ENCODE measurements around the gene CRY2. TPM values are rescaled to one million over a fixed set of nuclear protein-coding genes. Genes with fewer than 3 reads are reported as not detected.

Gene CRY2
- total RNA-seq, 4 donors from 2014 or later, result 36.4 to 85.9 (median 37.9) TPM

GRCh38 chr11:45852712-45853101, 5.4 kb downstream of the CRY2 start:
- ATAC-seq (peak; percentile 19 to 42), DNase-seq (peak in 1 of 2 donors; percentile 34)
- in situ Hi-C loops (cut with MboI; ENCODE audit: low sequenced_read_pairs in 4 of 4) (no loop called here), intact Hi-C loops (cut with DNase I; ENCODE audit: low total_unique reads) (loop anchor here (10.0 kb wide), 1 partner anchor 1572 kb away; the partner anchor contains the start of gene PSMC3)
- H3K4me3 ChIP-seq, result no peak overlapping the region
- H3K36me3 ChIP-seq, result no peaks in the 10 kb centered on the region
- TF ChIP-seq POLR2A (IDR thresholded peaks at IDR 0.05), result no peak
- peak in 2 of 5 experiments; percentile 37 to 38 for TF ChIP-seq CTCF (IDR thresholded peaks at IDR 0.05 in 4 of 5, conservative IDR thresholded peaks at IDR 0.05 in 1 of 5)
- H3K27ac ChIP-seq, result peak overlapping the region; percentile 73 to 99 (median 99)
- H3K9me3 ChIP-seq, result no peaks in the 10 kb centered on the region
- H3K27me3 ChIP-seq, result no peaks in the 10 kb centered on the region
- H3K4me1 ChIP-seq, result peaks cover 96 to 97% of the 10 kb centered on the region in 2 donors

DNA sequence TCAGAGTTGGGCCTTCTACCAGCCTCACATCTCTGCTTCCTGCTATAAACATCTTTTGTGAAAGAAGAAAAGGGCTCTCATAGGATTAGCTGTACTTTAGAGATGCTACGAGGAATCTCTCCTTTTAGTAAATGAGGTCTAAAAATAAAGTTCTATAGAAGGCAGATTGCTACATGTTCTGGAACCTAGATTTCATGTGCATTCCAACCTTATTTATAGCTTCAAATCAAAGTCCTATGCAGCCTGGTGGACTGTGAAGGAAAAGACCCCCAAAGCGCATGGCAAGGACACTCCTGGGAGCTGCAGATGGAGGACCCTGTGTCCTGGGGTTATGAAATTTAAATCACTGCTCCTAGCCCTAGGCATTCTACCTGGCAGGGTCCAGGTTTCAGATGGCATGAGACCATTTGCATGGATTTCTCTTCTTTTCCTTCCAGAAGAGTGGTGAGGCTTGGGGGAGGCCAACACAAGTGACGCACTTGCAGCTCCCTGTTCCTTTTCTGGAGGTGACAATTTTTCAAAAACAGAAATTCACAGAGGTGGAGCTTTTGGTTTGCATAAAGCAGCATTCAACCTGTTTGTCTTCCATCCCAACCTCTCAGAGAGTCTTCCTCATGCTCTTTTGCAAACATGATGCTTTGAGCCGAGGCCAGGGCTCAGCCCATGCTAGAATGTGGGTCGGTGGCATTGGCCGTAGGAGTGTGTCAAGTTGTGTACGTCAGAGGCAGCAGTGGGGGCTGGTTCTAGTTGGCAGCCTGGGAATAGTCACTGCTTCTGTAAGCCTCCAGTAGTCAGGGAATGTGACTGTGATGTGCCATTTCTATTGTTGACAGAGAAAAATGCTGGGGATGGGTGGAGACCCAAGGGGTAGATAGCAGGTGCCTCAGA, 6.3 kb downstream of the CRY2 start:
- H3K4me1 ChIP-seq, result peaks cover 100% of the 10 kb centered on the region in 2 donors
- DNase-seq (no peak), ATAC-seq (no peak)
- in situ Hi-C loops (cut with MboI; ENCODE audit: low sequenced_read_pairs in 4 of 4) (no loop called here), intact Hi-C loops (cut with DNase I; ENCODE audit: low total_unique reads) (loop anchor here (10.0 kb wide), 1 partner anchor 1571 kb away; the partner anchor contains the start of gene PSMC3)
- no peaks in the 10 kb centered on the region for H3K9me3 ChIP-seq
- TF ChIP-seq CTCF (IDR thresholded peaks at IDR 0.05 in 4 of 5, conservative IDR thresholded peaks at IDR 0.05 in 1 of 5) (no peak), POLR2A (IDR thresholded peaks at IDR 0.05) (no peak)
- no peak overlapping the region for H3K4me3 ChIP-seq
- H3K27ac ChIP-seq, result peak overlapping the region; percentile 73 to 99 (median 99)
- no peaks in the 10 kb centered on the region for H3K27me3 ChIP-seq
- no peaks in the 10 kb centered on the region for H3K36me3 ChIP-seq

DNA sequence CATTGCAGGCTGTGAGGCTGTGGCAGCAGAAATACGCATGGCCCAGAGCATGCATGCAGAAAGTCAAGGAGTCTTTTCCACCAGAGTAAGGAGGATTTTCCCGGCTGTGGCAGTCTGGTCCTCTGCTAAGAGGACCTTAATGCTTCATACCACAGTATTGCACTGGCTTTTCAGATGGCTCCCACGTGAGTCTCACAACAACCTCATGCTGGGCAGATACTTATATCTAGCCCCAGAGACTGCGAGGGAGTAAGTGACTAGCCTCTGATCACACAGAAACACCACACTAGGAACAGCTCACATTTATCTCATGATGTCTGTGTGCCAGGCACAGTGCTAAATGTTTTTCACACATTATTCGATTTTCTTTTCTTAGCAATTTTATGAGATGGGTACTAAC, 8.0 kb downstream of the CRY2 start:
- H3K4me1 ChIP-seq, result peaks cover 98 to 100% of the 10 kb centered on the region in 2 donors
- H3K9me3 ChIP-seq, result no peaks in the 10 kb centered on the region
- H3K27ac ChIP-seq, result peak overlapping the region; percentile 91 to 99 (median 99)
- no peaks in the 10 kb centered on the region for H3K27me3 ChIP-seq
- in situ Hi-C loops (cut with MboI; ENCODE audit: low sequenced_read_pairs in 4 of 4) (no loop called here), intact Hi-C loops (cut with DNase I; ENCODE audit: low total_unique reads) (loop anchor here (5.0 to 10.0 kb wide), 2 partner anchors 118 to 1569 kb away; partner anchors contain the start of gene PSMC3)
- no peaks in the 10 kb centered on the region for H3K36me3 ChIP-seq
- ATAC-seq (no peak), DNase-seq (no peak)
- H3K4me3 ChIP-seq, result no peak overlapping the region
- TF ChIP-seq POLR2A (IDR thresholded peaks at IDR 0.05), result no peak
- TF ChIP-seq CTCF (IDR thresholded peaks at IDR 0.05 in 4 of 5, conservative IDR thresholded peaks at IDR 0.05 in 1 of 5), result no peak

DNA sequence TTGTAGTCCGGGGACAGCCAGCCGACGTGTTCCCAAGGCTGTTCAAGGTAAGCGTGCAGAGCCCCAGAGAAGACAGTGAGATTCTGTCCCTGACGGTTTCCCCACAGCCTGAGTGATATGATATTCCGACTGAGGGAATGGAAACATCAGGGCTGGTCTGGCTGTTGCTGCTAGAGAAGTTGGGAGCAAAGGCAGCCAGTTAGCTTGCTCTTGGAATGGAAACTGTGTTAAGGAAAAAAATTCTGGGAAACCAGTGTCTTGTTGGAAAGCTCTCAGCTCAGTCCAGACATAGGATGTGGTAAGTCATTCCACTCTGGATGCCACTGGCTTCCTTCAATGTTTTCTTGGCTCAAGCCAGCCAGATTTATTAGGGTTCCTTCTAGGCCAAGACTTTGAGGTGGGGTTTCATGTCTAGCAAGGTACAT, 8.8 kb downstream of the CRY2 start:
- ATAC-seq (no peak), DNase-seq (no peak)
- in situ Hi-C loops (cut with MboI; ENCODE audit: low sequenced_read_pairs in 4 of 4), result no loop called here
- peaks cover 97 to 99% of the 10 kb centered on the region in 2 donors for H3K4me1 ChIP-seq
- H3K4me3 ChIP-seq, result no peak overlapping the region
- intact Hi-C loops (cut with DNase I; ENCODE audit: low total_unique reads), result loop anchor here (5.0 to 10.0 kb wide), 2 partner anchors 119 to 1569 kb away; partner anchors contain the start of gene PSMC3
- TF ChIP-seq CTCF (IDR thresholded peaks at IDR 0.05 in 4 of 5, conservative IDR thresholded peaks at IDR 0.05 in 1 of 5) (no peak), POLR2A (IDR thresholded peaks at IDR 0.05) (no peak)
- H3K27me3 ChIP-seq, result no peaks in the 10 kb centered on the region
- H3K27ac ChIP-seq, result peak overlapping the region; percentile 91 to 99 (median 99)
- H3K36me3 ChIP-seq, result no peaks in the 10 kb centered on the region
- H3K9me3 ChIP-seq, result no peaks in the 10 kb centered on the region

Measured in gastrocnemius medialis (tissue), 4 donors.